CD4-positive, alpha-beta T cell treated with Interleukin-1 beta for 1 hour (primary cell): ENCODE measurements around the gene IQSEC1.

Experiments used
- DNase-seq, 2 donors: peaks; one replicate each; pipeline ENCODE4 v3.0.0-alpha.2; 2020 to 2022

The IQSEC1 gene

GRCh38 chr3:13046569-13047274 lies 26.5 kb downstream of the IQSEC1 start:
- DNase-seq, result no peak

DNA sequence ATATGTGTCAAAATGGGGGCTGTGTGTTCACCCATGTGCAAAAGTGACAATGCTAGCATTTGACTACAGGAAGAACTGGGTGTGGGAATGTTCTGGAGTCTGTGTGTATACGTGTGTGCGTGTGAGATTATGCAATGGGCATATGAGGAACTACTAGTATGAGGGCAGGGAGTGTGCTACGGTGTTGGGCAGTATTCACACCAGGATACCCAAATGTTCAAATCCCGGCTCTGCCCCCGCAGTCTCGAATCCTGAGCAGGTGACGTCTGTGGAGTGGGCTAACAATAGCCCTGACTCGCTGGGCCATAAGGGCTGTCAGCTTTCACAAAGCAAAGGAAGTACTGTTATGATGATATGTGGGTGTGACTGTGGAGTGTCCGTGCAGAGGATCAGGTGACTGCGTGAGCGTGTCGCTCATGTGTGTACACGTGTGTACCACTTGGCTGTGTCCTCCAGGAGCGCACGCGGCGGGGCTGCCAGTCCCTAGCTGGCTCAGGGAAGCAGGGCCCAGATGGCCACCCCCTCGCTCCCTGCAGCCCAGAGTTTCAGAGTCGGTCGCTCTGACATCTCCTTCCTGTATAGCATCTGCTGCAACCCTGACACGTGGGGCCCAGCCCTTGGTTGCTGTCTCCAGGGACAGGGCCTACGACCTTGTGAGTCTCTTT lies 27.2 kb downstream of the IQSEC1 start:
- DNase-seq, result peak in 1 of 2 donors; percentile 61

GRCh38 chr3:13045241-13045903 lies 27.9 kb downstream of the IQSEC1 start:
- no peak for DNase-seq

DNA sequence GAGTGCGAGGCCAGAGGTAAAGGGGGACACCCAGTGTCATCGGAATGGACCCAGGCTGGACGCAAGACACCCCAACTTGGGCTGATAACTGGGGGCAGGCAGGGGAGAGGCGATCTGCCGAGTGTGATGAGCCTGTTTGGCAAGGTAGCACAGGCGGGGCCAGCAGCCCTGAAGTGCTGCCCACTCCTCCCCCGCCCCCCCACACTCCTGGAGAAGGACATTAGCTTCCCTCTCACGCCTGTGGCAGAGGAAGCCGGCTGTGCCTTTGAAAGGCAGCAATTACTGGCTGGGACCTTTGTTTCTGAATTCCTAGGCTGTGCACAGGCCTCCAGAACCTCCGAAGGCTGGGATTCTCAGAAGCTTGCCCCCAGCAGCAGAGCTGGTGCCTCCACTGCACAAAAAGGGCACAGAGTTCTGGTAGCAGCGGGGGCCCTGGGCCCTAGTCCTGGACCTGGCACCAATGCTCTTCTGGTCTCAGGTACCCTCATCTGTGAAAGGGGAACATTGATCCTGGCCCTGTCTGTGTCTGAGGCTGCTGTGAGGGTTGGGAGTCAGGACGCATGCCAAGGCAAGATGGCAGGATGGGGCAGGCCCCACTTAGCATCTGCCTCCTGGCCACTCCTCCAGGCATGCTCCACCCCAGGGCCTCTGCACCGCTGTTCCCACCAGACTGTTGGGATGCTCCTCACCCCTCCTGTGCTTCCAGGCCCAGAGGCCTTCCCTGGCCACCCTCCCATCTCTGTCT lies 28.6 kb downstream of the IQSEC1 start:
- DNase-seq, result no peak

GRCh38 chr3:13043656-13044055 lies 29.6 kb downstream of the IQSEC1 start:
- DNase-seq, result no peak

GRCh38 chr3:13042715-13043271 lies 30.4 kb downstream of the IQSEC1 start:
- DNase-seq, result no peak

DNA sequence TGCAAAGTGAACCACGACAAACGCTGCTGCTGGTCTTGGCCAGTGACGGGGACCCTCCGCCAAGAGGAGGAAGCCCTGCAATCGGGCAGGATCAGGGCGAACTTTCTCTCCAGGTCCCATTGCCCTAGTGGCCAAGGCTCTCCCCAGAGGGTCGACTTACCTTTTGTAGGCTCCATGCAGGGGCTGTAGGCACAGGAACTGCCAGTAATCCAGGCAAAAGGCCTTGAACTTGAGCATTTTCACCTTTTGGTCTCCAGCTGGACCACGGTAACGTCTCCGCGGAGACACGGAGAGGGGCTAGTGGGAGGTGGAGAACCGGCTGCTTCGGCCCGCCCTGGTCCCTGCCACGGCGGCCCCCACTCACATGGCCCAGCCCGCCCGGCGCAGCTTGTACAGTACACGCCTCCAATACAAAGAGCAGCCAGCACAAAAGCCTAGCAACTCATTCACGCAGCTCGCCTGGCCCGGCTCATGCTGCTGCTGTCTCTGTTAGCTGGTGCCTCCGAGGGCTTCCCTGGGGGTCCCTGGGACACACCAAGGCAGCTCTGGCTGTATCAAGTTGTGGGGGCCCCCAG lies 31.0 kb downstream of the IQSEC1 start:
- no peak for DNase-seq

DNA sequence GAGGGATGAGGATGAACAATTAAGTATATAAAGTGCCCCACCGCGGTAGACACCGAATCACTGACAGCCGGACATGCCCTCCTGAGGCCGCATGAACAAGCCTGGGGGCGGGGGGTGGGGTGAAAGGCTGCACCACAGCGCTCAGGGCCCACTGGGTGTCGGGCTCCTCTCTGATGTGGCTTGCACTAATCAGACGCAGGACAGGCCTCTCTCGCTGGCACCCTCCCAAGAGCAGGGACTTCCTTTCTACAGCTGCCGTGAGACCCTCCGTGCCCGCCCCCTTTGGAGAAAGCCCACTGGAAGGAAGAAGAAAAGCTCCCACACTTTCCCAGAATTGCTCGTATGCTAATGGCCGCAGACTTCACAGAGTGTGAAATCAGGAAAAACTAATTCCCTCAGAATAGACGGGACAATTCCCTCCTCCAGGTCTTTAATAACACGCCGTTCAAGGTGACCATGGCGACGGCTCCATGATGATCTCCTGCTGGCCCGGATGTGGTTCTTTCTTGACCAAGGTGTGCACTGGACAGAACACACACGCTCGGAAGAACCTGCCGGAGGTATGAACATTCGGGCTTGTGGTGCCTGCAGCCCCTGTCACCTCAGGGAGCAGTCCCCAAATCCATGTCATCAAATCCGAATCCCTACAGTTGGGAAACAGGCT lies 32.0 kb downstream of the IQSEC1 start:
- DNase-seq, result no peak

GRCh38 chr3:13040361-13041074 lies 32.7 kb downstream of the IQSEC1 start:
- peak; percentile 55 to 65 for DNase-seq

DNA sequence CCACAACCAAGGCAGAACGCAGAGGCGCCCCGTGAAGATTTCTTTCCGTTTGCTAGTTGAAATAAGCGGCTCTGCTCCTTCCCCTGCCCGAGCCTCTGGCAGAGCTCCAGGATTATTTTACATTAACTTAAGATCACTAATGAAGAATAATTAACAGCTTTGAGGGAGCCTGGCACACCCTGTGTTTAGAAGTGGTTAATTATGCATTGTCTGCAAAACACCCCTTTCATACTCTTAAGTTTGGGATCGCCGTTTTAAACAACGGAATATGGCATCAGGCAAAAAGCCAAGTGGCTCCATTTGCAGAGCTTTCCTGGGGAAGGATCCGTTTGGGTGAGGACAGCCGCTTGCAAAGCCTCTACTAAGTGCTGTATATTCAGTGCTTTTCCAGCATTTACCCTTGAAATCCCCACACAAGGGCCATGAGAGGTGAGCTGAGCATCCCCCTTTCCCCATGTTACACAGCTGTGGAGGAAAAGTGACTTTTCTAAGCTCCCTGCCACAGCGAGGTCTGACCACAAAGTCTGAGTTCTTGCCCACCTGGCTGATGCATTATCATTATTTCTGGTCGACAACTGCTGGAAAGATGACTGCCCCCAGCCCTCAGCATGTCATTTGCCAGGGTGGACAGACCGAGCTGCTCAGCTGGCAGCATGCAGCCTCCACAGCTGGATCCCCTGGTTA lies 33.9 kb downstream of the IQSEC1 start:
- DNase-seq, result no peak

GRCh38 chr3:13037458-13038117 lies 35.6 kb downstream of the IQSEC1 start:
- no peak for DNase-seq

- no peak for DNase-seq
Observed at GRCh38 chr3:13034861-13035260, 38.4 kb downstream of the IQSEC1 start.

GRCh38 chr3:13034109-13034800 lies 39.0 kb downstream of the IQSEC1 start:
- DNase-seq, result no peak

GRCh38 chr3:13032206-13032605 lies 41.0 kb downstream of the IQSEC1 start:
- DNase-seq, result no peak

GRCh38 chr3:13031621-13032020 lies 41.6 kb downstream of the IQSEC1 start:
- DNase-seq, result no peak

DNA sequence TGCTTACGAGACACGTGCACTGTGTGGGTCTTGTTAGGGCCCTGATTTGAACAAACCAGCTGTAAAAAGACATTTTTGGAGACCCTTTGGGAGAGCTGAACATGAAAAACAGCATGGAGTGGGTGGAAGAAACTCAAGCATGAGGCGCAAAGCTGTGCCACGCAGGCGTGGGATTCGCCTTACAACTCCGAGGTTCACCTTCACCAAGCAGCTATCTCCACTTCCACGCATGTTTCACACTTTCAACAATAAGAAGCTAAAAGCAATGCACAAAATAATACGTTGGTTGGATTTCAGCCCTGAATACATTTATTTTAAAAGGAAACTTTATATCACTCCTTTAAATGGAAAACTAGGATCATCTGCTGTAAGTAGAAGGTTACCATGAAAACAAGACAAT lies 42.5 kb downstream of the IQSEC1 start:
- no peak for DNase-seq

- DNase-seq, result no peak
Observed at GRCh38 chr3:13028010-13028821, 45.0 kb downstream of the IQSEC1 start.

GRCh38 chr3:13027154-13027553 lies 46.1 kb downstream of the IQSEC1 start:
- no peak for DNase-seq

DNA sequence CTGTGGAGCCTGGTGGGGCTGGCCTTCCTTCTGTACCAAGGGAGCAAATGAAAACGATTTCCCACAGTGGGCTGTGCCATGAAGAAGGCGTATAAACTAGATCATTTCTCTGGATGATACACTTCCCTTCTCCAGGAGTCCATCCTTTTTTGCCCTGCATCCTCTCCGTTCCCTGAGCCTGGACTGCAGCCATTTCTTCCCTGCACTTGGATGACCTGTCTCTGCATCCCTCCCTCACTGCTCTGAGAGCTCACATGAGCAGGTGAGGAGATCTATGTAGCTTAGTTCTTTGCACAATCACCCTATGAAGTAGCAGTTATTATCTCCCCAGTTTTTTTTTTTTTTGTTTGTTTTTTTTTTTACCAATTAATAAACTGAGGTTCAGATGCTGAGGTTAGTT lies 46.7 kb downstream of the IQSEC1 start:
- DNase-seq, result no peak
